ENCODE measurements around the gene SERPINB6. TPM values are rescaled to one million over a fixed set of nuclear protein-coding genes. Genes with fewer than 3 reads are reported as not detected.

SERPINB6 gene
- 10 to 100 TPM; 21.2 to 37.0 (median 35.6) TPM for total RNA-seq

DNA sequence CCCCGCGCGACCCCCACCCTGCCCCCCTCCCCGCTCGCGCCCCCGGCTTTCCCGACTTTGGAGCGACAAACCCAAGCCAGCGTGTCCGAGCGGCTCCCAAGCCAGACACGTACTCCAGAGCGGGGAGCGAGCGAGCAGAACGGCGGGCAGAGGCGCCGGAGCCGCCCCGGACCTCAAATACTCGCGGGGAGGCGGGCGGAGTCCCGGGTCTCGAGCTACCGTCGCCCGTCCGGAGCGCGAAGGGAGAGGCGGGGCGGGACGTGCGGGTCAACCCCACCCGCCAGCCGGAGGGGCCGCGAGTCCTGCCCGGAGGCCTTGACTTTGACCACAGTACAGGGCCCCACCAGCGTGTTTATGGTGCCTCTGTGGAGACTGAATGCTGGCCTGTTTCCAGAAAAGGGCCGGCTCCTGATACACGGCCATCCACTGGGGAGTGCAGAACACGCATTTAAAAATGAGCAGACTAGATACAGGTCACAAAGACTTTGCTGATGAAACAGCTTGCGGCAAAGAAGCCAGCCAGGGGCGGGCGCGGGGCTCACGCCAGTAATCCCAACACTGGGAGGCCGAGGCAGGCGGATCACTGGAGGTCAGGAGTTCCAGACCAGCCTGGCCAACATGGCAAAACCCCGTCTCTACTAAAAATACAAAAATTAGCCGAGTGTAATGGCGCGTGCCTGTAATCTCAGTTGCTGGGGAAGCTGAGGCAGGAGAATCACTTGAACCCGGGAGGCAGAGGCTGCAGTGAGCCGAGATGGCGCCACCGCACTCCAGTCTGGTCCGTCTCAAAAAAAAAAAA, at the start of gene SERPINB6:
Gene SERPINB6, minus strand, starts transcription at position 148 of the 799 bp plus-strand sequence. CDS start 12,235 bp downstream, outside the sequence.
- TF ChIP-seq, protein P1, sequence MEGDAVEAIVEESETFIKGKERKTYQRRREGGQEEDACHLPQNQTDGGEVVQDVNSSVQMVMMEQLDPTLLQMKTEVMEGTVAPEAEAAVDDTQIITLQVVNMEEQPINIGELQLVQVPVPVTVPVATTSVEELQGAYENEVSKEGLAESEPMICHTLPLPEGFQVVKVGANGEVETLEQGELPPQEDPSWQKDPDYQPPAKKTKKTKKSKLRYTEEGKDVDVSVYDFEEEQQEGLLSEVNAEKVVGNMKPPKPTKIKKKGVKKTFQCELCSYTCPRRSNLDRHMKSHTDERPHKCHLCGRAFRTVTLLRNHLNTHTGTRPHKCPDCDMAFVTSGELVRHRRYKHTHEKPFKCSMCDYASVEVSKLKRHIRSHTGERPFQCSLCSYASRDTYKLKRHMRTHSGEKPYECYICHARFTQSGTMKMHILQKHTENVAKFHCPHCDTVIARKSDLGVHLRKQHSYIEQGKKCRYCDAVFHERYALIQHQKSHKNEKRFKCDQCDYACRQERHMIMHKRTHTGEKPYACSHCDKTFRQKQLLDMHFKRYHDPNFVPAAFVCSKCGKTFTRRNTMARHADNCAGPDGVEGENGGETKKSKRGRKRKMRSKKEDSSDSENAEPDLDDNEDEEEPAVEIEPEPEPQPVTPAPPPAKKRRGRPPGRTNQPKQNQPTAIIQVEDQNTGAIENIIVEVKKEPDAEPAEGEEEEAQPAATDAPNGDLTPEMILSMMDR (IDR thresholded peaks at IDR 0.05) = no peak
- no peak for TF ChIP-seq POLR2A (IDR thresholded peaks at IDR 0.05)
- intact Hi-C loops (cut with DNase I; ENCODE audit: low total_unique reads) = no loop called here
- DNase-seq (ENCODE audit: low spot score in 2 of 2) = peak; percentile 73 to 96
- H3K4me3 ChIP-seq (ENCODE audit: low read depth, poor library complexity, severe bottlenecking) = peak within 1 kb of the TSS; percentile 22
- 10 to 16% methylated on average over 20 to 31 of the region's 63 CpGs for WGBS, 2 donors

DNA sequence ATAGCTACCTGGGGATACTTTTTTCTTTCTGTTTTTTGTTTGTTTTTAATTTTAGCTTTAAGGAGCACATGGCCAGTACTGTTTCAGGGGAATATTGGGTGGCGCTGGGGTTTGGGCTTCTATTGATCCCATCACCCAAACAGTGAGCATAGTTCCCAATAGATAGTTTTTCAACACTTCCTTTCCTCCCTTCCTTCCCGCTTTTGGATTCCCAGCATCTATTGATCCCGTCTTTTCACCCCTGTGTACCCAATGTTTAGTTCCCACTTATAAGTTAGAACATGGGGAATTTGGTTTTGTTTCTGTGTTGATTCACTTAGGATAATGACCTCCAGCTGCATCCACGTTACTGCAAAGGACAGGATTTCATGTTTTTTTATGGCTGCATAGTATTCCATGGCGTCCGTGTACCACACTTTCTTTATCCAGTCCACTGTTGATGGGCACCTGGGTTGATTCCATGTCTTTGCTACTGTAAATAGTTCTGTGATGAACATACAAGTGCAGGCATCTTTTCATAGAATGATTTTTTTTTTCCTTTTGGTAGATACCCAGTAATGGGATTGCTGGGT, 48.5 kb upstream of the SERPINB6 start:
- WGBS, 2 donors = 95% methylated on average over 6 of the region's 6 CpGs
- H3K4me3 ChIP-seq (ENCODE audit: low read depth, poor library complexity, severe bottlenecking) = no peak overlapping the region
- no peak for DNase-seq (ENCODE audit: low spot score in 2 of 2)
- intact Hi-C loops (cut with DNase I; ENCODE audit: low total_unique reads) = no loop called here
- TF ChIP-seq POLR2A (IDR thresholded peaks at IDR 0.05) = no peak
- TF ChIP-seq, protein P1 (IDR thresholded peaks at IDR 0.05) = no peak

DNA sequence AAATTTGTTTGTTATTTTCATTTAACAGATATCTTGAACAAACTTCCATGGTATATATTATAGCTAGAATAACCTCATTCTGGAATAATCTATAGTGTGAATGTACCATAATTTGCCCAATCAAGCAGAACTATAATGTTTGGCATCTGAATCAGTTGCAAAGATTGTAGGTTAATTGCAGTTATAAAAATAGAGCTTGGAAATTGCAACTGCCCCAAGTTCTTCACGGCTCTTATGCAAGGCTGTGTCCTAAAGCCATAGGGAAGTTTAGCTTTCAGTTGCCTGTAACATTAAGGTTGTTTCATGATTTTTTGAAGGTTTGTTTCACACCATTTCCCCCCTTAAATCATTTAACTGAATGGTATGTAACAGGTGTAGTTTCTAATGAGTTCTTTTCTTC, 47.7 kb upstream of the SERPINB6 start:
- TF ChIP-seq, protein P1 (IDR thresholded peaks at IDR 0.05) = no peak
- TF ChIP-seq POLR2A (IDR thresholded peaks at IDR 0.05) = no peak
- no peak for DNase-seq (ENCODE audit: low spot score in 2 of 2)
- intact Hi-C loops (cut with DNase I; ENCODE audit: low total_unique reads) = no loop called here
- 53 to 69% methylated on average over 1 of the region's 1 CpG for WGBS, 2 donors
- no peak overlapping the region for H3K4me3 ChIP-seq (ENCODE audit: low read depth, poor library complexity, severe bottlenecking)

DNA sequence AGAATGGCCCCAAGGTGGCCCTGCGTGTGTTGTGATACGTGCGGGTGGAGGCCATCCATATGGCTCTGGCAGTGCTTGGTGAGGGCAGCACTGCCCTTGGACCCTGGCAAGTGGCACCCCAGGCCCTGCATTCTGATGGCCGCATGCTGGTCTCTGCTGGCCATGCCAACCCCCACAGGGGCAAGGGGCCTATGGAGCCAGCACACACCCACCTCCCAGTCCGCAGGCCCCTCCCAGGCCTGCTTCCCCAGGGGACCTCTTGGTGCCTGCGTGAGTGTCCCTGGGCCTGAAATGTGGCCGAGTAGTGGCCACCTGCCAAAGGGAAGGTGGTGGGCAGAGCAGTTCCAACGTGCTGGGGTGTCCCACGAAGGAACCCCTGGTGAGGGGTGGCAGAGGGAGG, 45.9 kb upstream of the SERPINB6 start:
- DNase-seq (ENCODE audit: low spot score in 2 of 2) = no peak
- H3K4me3 ChIP-seq (ENCODE audit: low read depth, poor library complexity, severe bottlenecking) = no peak overlapping the region
- WGBS, 2 donors = 89 to 94% methylated on average over 6 to 9 of the region's 9 CpGs
- intact Hi-C loops (cut with DNase I; ENCODE audit: low total_unique reads) = no loop called here
- no peak for TF ChIP-seq POLR2A (IDR thresholded peaks at IDR 0.05)
- TF ChIP-seq, protein P1 (IDR thresholded peaks at IDR 0.05) = no peak

DNA sequence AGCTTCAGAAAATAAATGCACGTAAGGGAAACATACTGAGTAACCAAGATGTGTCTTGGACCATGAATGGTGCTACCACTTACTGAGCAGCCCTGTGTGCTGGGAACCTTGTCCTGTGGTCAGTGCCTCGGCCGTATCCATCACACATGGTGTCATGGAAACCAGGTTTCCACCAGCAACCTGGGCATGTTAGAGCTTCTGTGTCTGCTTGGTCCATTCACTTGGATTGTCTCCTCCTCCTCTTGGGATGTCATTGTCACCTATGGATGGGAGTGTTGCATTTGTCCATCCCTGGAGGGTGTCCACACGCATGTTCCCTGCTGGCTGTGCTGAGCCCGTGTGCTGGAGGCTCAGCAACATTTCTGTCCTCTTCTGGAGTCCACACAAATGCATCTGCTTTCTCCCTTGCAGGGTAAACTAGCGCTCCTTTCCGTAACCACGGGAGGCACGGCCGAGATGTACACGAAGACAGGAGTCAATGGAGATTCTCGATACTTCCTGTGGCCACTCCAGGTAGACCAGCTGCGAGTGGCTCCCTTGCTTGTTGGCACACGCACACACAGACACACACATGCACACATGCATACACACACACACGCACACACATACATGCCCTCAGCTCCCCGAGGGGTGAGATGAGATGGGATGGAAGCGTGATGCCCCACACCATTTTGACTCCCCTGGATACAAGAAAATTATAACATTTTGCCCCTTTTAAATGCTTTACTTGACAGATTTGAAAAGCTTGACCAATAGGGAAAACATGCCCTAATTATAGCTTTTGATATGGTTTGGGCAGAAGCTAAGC, 45.3 kb upstream of the SERPINB6 start:
- intact Hi-C loops (cut with DNase I; ENCODE audit: low total_unique reads) = no loop called here
- TF ChIP-seq, protein P1 (IDR thresholded peaks at IDR 0.05) = no peak
- no peak for TF ChIP-seq POLR2A (IDR thresholded peaks at IDR 0.05)
- WGBS, 2 donors = 95 to 96% methylated on average over 17 of the region's 17 CpGs
- H3K4me3 ChIP-seq (ENCODE audit: low read depth, poor library complexity, severe bottlenecking) = no peak overlapping the region
- DNase-seq (ENCODE audit: low spot score in 2 of 2) = no peak

Measured in lower leg skin (tissue), 4 donors.